Endothelial cell of umbilical vein (primary cell): ENCODE data around the gene ACOT2. TPM values are rescaled to one million over a fixed set of nuclear protein-coding genes. Genes with fewer than 3 reads are reported as not detected.

ENCODE experiments used
- BruUV-seq: library from RNA; stranded (reverse); fragments of 400-500 nt; replicated peaks from 2 replicates; lab custom pipeline; 2021; lab: Mats Ljungman, UMichigan
- CTCF ChIA-PET: fragments of 300-600, 350-600 bp; sonication (Branson Sonifier 250); formaldehyde crosslinking; loops from one replicate; lab custom pipeline; 2021; ENCODE audit warnings: antibody characterized with exemption, inconsistent platforms; lab: Charles Lee
- POLR2A ChIA-PET: fragments of 300-600, 350-600 bp; sonication (Branson Sonifier 250); formaldehyde crosslinking; loops from one replicate; lab custom pipeline; 2021; ENCODE audit warnings: antibody characterized with exemption, inconsistent platforms; lab: Charles Lee
- DNase-seq: peaks from one replicate; pipeline ENCODE4 v3.0.0-alpha.2; 2011; ENCODE audit warnings: low read depth, low spot score
- FAIRE-seq: peaks from 2 replicates; lab custom pipeline; 2011; peaks lifted over from hg19 to GRCh38; lab: Jason Lieb, UNC
- H2AFZ ChIP-seq: 2 replicates; pipeline ENCODE4 v1.6.0; 2012; ENCODE audit warnings: low read depth, low read length, control low read depth, inconsistent platforms
- H3K27ac ChIP-seq: 2 replicates; pipeline ENCODE4 v1.5.1; 2011; ENCODE audit warnings: low read depth, mild to moderate bottlenecking, control low read depth, low read length, moderate library complexity; ENCODE audit not compliant: insufficient read depth
- H3K27me3 ChIP-seq, 2 experiments: 2 replicates each; pipeline versions ENCODE4 v1.6.0 to v1.6.1; 2011; ENCODE audit warnings: low read length in 2 of 2, mixed read lengths in 1 of 2; ENCODE audit not compliant: control insufficient read depth in 2 of 2, insufficient read depth in 2 of 2
- H3K36me3 ChIP-seq, 2 experiments: 2 replicates in 1 of 2; 3 replicates in 1 of 2; pipeline ENCODE4 v1.5.1; 2011; ENCODE audit warnings: low read length in 2 of 2, mild to moderate bottlenecking in 1 of 2, moderate library complexity in 1 of 2; ENCODE audit not compliant: control insufficient read depth in 2 of 2, insufficient read depth in 2 of 2; ENCODE audit errors: extremely low read depth in 1 of 2
- H3K4me1 ChIP-seq: 3 replicates; pipeline ENCODE4 v1.5.1; 2011; ENCODE audit warnings: mild to moderate bottlenecking, low read length; ENCODE audit not compliant: control insufficient read depth, insufficient read depth; ENCODE audit errors: extremely low read depth
- H3K4me2 ChIP-seq: 2 replicates; pipeline ENCODE4 v1.6.1; 2011; ENCODE audit warnings: low read length, control low read depth, mixed read lengths; ENCODE audit not compliant: insufficient read depth
- H3K4me3 ChIP-seq, 3 experiments: fragments of 200-600 bp in 1 of 3; sonication (generic), shearing (Covaris generic) in 1 of 3; replicated peaks in 1 of 3; 2 replicates each; pipeline ENCODE4 v1.5.1; 2011 to 2016; ENCODE audit warnings: control low read depth in 3 of 3, low read length in 3 of 3, mild to moderate bottlenecking in 2 of 3, inconsistent platforms in 1 of 3, low read depth in 1 of 3, moderate library complexity in 1 of 3; ENCODE audit not compliant: insufficient read depth in 1 of 3
- H3K79me2 ChIP-seq: 2 replicates; pipeline ENCODE4 v1.6.0; 2012; ENCODE audit warnings: low read length, inconsistent platforms; ENCODE audit not compliant: control insufficient read depth, insufficient read depth
- H3K9ac ChIP-seq: replicated peaks from 2 replicates; pipeline ENCODE3; 2011; ENCODE audit warnings: low read length, control low read depth; ENCODE audit not compliant: insufficient read depth; ENCODE audit errors: extremely low read depth
- H3K9me1 ChIP-seq: replicated peaks from 3 replicates; pipeline ENCODE4 v1.6.0; 2011; ENCODE audit warnings: mild to moderate bottlenecking, low read length; ENCODE audit not compliant: control insufficient read depth, insufficient read depth; ENCODE audit errors: extremely low read depth
- H3K9me3 ChIP-seq: replicated peaks from 2 replicates; pipeline ENCODE4 v1.5.1; 2012; ENCODE audit warnings: low read length, inconsistent platforms; ENCODE audit not compliant: control insufficient read depth, insufficient read depth
- H4K20me1 ChIP-seq: replicated peaks from 2 replicates; pipeline ENCODE3; 2011; ENCODE audit warnings: mild to moderate bottlenecking, low read length; ENCODE audit not compliant: control insufficient read depth, insufficient read depth; ENCODE audit errors: extremely low read depth
- CTCF ChIP-seq, 2 donors: IDR thresholded peaks; 1 replicate in 1 of 2; 2 replicates in 1 of 2; pipeline ENCODE4 v1.5.1; 2011; ENCODE audit warnings: low read length in 2 of 2, mild to moderate bottlenecking in 2 of 2, moderate library complexity in 2 of 2, control low read depth in 1 of 2, inconsistent platforms in 1 of 2, low read depth in 1 of 2; ENCODE audit not compliant: insufficient read depth in 1 of 2; ENCODE audit errors: extremely low read depth in 1 of 2
- EZH2 ChIP-seq: IDR thresholded peaks from 2 replicates; pipeline ENCODE4 v1.6.1; 2012; ENCODE audit warnings: borderline replicate concordance, low read depth, mild to moderate bottlenecking, moderate library complexity, low read length, inconsistent platforms; ENCODE audit not compliant: severe bottlenecking
- FOS ChIP-seq: IDR thresholded peaks from 2 replicates; pipeline ENCODE4 v1.6.1; 2011; ENCODE audit warnings: mild to moderate bottlenecking, low read length, moderate library complexity, borderline replicate concordance; ENCODE audit not compliant: insufficient read depth
- GATA2 ChIP-seq: IDR thresholded peaks from 2 replicates; pipeline ENCODE4 v1.7.0; 2011; ENCODE audit warnings: low read depth, mild to moderate bottlenecking, moderate library complexity, mixed read lengths, low read length; ENCODE audit not compliant: insufficient read length, insufficient read depth
- JUN ChIP-seq: IDR thresholded peaks from 2 replicates; pipeline ENCODE4 v1.6.1; 2011; ENCODE audit warnings: borderline replicate concordance, low read depth; ENCODE audit not compliant: insufficient read length, insufficient read depth
- MAX ChIP-seq: IDR thresholded peaks from 2 replicates; pipeline ENCODE4 v1.6.1; 2011; ENCODE audit not compliant: insufficient read depth, insufficient read length
- MYC ChIP-seq: IDR thresholded peaks from one replicate; pipeline ENCODE4 v1.6.1; 2011; ENCODE audit warnings: mild to moderate bottlenecking, low read depth, low read length
- POLR2A ChIP-seq: IDR thresholded peaks from 2 replicates; pipeline ENCODE4 v1.6.1; 2012; ENCODE audit warnings: low read depth, mild to moderate bottlenecking, control low read depth, low read length
- POLR2AphosphoS5 ChIP-seq: IDR thresholded peaks from 2 replicates; pipeline ENCODE4 v1.6.1; 2012; ENCODE audit warnings: low read depth, mild to moderate bottlenecking, control low read depth, low read length, moderate library complexity; ENCODE audit not compliant: insufficient read depth
- dilution Hi-C: fragments of 300-500 bp; cut with MboI; formaldehyde crosslinking; loops from one replicate; pipeline ENCODE4 v1.15.0; 2019; ENCODE audit warnings: low sequenced_read_pairs; ENCODE audit not compliant: extremely low pct_ligation_motif_present
- intact Hi-C: fragments of 100-400 bp; cut with micrococcal nuclease; formaldehyde crosslinking; loops from one replicate; pipeline ENCODE4 v1.10.0; 2022
- polyA plus RNA-seq, 4 experiments: library from polyadenylated mRNA; depleted of rRNA in 3 of 4; stranded (reverse) in 3 of 4; unstranded in 1 of 4; fragments of >200 nt; gene quantifications; 2 replicates each; pipeline versions ENCODE4 v1.2.1 to v1.2.3, GENCODE V29; 2011 to 2012; ENCODE audit warnings: missing spikeins in 1 of 4
- total RNA-seq: library from RNA; stranded (reverse); gene quantifications from 2 replicates; pipeline ENCODE4 v1.2.3, GENCODE V29; 2021

ACOT2 gene
- total and polyA plus RNA-seq, 2 donors (not counting 3 experiments of a cell fraction or from before 2014, with no cell fraction given) = 28.8 to 34.6 TPM

- DNase-seq (no peak), FAIRE-seq (no peak)
- Histone ChIP-seq H4K20me1 (no peaks in the 10 kb centered on the region), H2AFZ (no peak overlapping the region), H3K9ac (no peak overlapping the region), H3K79me2 (no peaks in the 10 kb centered on the region), H3K4me3 (no peak overlapping the region), H3K4me1 (no peaks in the 10 kb centered on the region), H3K9me3 (no peaks in the 10 kb centered on the region), H3K9me1 (no peaks in the 10 kb centered on the region), H3K27me3 (peaks cover 0 to 2% of the 10 kb centered on the region in 2 experiments), H3K27ac (no peak overlapping the region), H3K4me2 (no peak overlapping the region), H3K36me3 (no peaks in the 10 kb centered on the region)
- no TSS peak for BruUV-seq
- dilution Hi-C loops (no loop called here), intact Hi-C loops (no loop called here)
- POLR2A ChIA-PET = no interaction called here
- TF ChIP-seq MYC (no peak), FOS (no peak), EZH2 (no peak), JUN (no peak), CTCF (IDR thresholded peaks at IDR 0.05; ENCODE audit: extremely low read depth in 1 of 2, insufficient read depth in 1 of 2, low read depth in 1 of 2, low read length in 2 of 2) (no peak), POLR2AphosphoS5 (no peak), GATA2 (no peak), POLR2A (no peak), MAX (no peak)
- CTCF ChIA-PET = no interaction called here
Observed at GRCh38 chr14:73602994-73603393, 34.0 kb downstream of the ACOT2 start.
